Mesenchymal stem cell (in vitro differentiated cells and primary cell): Measurements from ENCODE around the gene DNAJB6.
A peak's percentile ranks its signal among the peaks of the same experiment; 100 is the strongest.

Source experiments
- DNase-seq: peaks from one replicate; pipeline ENCODE4 v3.0.0-alpha.2; 2013
- H2AFZ ChIP-seq: one replicate; pipeline ENCODE4 v1.6.1; 2013; ENCODE audit warnings: low read depth, mild to moderate bottlenecking, control low read depth, inconsistent platforms, low read length, moderate library complexity
- H2AK5ac ChIP-seq: 2 replicates; pipeline ENCODE4 v1.6.1; 2013; ENCODE audit warnings: low read length, moderate library complexity, mild to moderate bottlenecking, inconsistent platforms; ENCODE audit not compliant: severe bottlenecking
- H2BK120ac ChIP-seq: one replicate; pipeline ENCODE4 v1.6.1; 2013; ENCODE audit warnings: low read depth, mild to moderate bottlenecking, inconsistent platforms, low read length, moderate library complexity
- H2BK12ac ChIP-seq, 2 experiments: one replicate each; pipeline ENCODE4 v1.6.1; 2013; ENCODE audit warnings: inconsistent platforms in 2 of 2, low read length in 2 of 2, mild to moderate bottlenecking in 2 of 2, moderate library complexity in 2 of 2, control low read depth in 1 of 2
- H2BK15ac ChIP-seq: one replicate; pipeline ENCODE4 v1.6.1; 2013; ENCODE audit warnings: mild to moderate bottlenecking, low read depth, inconsistent platforms; ENCODE audit not compliant: poor library complexity, severe bottlenecking
- H2BK5ac ChIP-seq: 2 replicates; pipeline ENCODE4 v1.6.1; 2013; ENCODE audit warnings: low read depth, mild to moderate bottlenecking, low read length, control low read depth, inconsistent platforms; ENCODE audit not compliant: poor library complexity, severe bottlenecking
- H3K14ac ChIP-seq, 2 experiments: one replicate each; pipeline ENCODE4 v1.6.1; 2013; ENCODE audit warnings: inconsistent platforms in 2 of 2, low read length in 2 of 2, control low read depth in 1 of 2, mild to moderate bottlenecking in 1 of 2, moderate library complexity in 1 of 2
- H3K18ac ChIP-seq, 2 experiments: one replicate each; pipeline ENCODE4 v1.6.1; 2013; ENCODE audit warnings: inconsistent platforms in 2 of 2, low read length in 2 of 2, control low read depth in 1 of 2, low read depth in 1 of 2, mild to moderate bottlenecking in 1 of 2
- H3K23ac ChIP-seq, 2 experiments: one replicate each; pipeline ENCODE4 v1.6.1; 2013; ENCODE audit warnings: inconsistent platforms in 2 of 2, low read length in 2 of 2, mild to moderate bottlenecking in 2 of 2, moderate library complexity in 2 of 2, control low read depth in 1 of 2
- H3K27ac ChIP-seq: 2 replicates; pipeline ENCODE4 v1.5.1; 2013; ENCODE audit warnings: mild to moderate bottlenecking, moderate library complexity, low read length, control low read depth, inconsistent platforms; ENCODE audit not compliant: poor library complexity, severe bottlenecking
- H3K27me3 ChIP-seq, 2 experiments: 2 replicates each; pipeline versions ENCODE4 v1.6.1 to v1.7.0; 2013; ENCODE audit warnings: low read length in 2 of 2, mild to moderate bottlenecking in 2 of 2, moderate library complexity in 2 of 2, control low read depth in 1 of 2, inconsistent platforms in 1 of 2; ENCODE audit not compliant: control insufficient read depth in 1 of 2, insufficient read depth in 1 of 2
- H3K36me3 ChIP-seq, 2 experiments: 2 replicates each; pipeline versions ENCODE4 v1.6.1 to v1.7.0; 2013; ENCODE audit warnings: low read length in 2 of 2, control low read depth in 1 of 2, inconsistent platforms in 1 of 2, low read depth in 1 of 2, mild to moderate bottlenecking in 1 of 2; ENCODE audit not compliant: insufficient read depth in 2 of 2, control insufficient read depth in 1 of 2
- H3K4ac ChIP-seq, 2 experiments: one replicate each; pipeline ENCODE4 v1.6.1; 2013; ENCODE audit warnings: inconsistent platforms in 2 of 2, low read length in 2 of 2, mild to moderate bottlenecking in 2 of 2, moderate library complexity in 2 of 2, control low read depth in 1 of 2, low read depth in 1 of 2
- H3K4me1 ChIP-seq: 2 replicates; pipeline ENCODE4 v1.6.1; 2013; ENCODE audit warnings: low read depth, low read length, control low read depth; ENCODE audit not compliant: control insufficient read depth, insufficient read depth
- H3K4me2 ChIP-seq: 2 replicates; pipeline ENCODE4 v1.6.1; 2013; ENCODE audit warnings: low read length, mild to moderate bottlenecking, inconsistent platforms; ENCODE audit not compliant: poor library complexity, severe bottlenecking
- H3K4me3 ChIP-seq, 2 experiments: 2 replicates each; pipeline versions ENCODE4 v1.5.1 to v1.7.0; 2013; ENCODE audit warnings: low read length in 2 of 2, mild to moderate bottlenecking in 2 of 2, control low read depth in 1 of 2, low read depth in 1 of 2; ENCODE audit not compliant: insufficient read depth in 1 of 2
- H3K79me1 ChIP-seq: replicated peaks from 2 replicates; pipeline ENCODE4 v1.6.1; 2013; ENCODE audit warnings: mild to moderate bottlenecking, control low read depth, low read length, inconsistent platforms; ENCODE audit not compliant: poor library complexity, severe bottlenecking
- H3K9ac ChIP-seq: 2 replicates; pipeline ENCODE4 v1.7.0; 2013; ENCODE audit warnings: mild to moderate bottlenecking, low read length, moderate library complexity
- H3K9me3 ChIP-seq: 2 replicates; pipeline ENCODE4 v1.7.0; 2013; ENCODE audit warnings: mild to moderate bottlenecking, low read length; ENCODE audit not compliant: control insufficient read depth
- H4K8ac ChIP-seq: one replicate; pipeline ENCODE4 v1.6.1; 2013; ENCODE audit warnings: inconsistent platforms, mild to moderate bottlenecking, low read length, moderate library complexity
- H4K91ac ChIP-seq: one replicate; pipeline ENCODE4 v1.6.1; 2013; ENCODE audit warnings: mild to moderate bottlenecking, low read length, inconsistent platforms
- WGBS: methylation state at CpG from one replicate; pipeline ENCODE4 v1.1.7; 2013; ENCODE audit warnings: mixed read lengths; 5-methylcytosine and 5-hydroxymethylcytosine counted together

Gene DNAJB6

DNA sequence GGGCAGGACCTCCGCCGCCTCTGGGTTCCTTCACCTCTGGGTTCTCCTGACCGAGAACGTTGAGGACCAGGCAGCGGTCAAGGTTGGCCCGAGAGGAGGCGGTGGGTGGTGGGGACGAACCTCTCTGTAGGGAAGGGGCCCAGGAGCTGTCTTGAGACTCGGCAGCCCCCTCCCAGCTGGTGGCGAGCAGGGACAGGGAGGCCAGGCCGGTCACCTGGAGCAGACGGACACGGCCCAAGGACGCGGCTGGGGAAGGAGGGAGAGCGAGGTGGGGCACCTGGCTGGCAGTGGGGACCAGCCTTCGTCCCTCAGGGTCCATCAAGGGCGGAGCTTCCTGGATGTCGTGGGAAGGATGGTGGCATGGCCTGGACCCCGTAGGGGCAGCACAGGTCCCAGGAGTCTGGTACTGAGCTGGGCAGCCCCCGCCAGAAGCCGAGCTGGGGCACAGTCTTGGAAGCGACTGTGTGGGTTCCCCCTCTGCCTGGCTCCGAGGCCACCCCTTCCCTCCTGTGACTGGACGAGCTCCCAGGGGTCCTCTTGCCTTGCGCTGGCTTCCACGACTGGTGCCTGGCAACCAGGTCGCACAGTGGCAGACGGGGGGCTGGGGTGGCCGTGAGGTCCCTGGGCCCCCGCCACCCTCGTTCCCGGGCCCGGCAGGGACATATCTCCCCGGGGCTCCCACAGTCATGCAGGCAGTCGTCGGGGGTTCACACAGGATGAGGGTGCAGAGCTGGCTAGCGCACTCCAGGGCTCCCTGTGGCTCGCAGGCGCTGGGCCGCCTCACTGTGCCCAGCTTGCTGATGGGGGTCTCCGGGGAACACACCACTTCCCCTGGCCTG lies 89.9 kb downstream of the DNAJB6 start:
- DNase-seq = no peak
- Histone ChIP-seq H3K18ac (no peak overlapping the region), H4K91ac (no peak overlapping the region), H2AFZ (no peak overlapping the region), H2BK5ac (no peak overlapping the region), H3K4me3 (no peak overlapping the region), H2AK5ac (no peak overlapping the region), H3K9ac (no peak overlapping the region), H2BK15ac (peak overlapping the region; percentile 13), H3K27ac (no peak overlapping the region), H3K9me3 (no peaks in the 10 kb centered on the region), H2BK12ac (no peak overlapping the region), H3K4me1 (peaks cover 13% of the 10 kb centered on the region), H3K23ac (no peak overlapping the region), H3K4me2 (no peak overlapping the region), H3K14ac (peak overlapping the region in 1 of 2 experiments; percentile 63), H3K27me3 (peaks cover 0 to 6% of the 10 kb centered on the region in 2 experiments), H3K36me3 (peaks cover 0 to 29% of the 10 kb centered on the region in 2 experiments), H2BK120ac (no peak overlapping the region), H3K4ac (no peak overlapping the region), H4K8ac (no peak overlapping the region), H3K79me1 (peaks cover 3% of the 10 kb centered on the region)
- 92% methylated on average over 42 of the region's 42 CpGs for WGBS

DNA sequence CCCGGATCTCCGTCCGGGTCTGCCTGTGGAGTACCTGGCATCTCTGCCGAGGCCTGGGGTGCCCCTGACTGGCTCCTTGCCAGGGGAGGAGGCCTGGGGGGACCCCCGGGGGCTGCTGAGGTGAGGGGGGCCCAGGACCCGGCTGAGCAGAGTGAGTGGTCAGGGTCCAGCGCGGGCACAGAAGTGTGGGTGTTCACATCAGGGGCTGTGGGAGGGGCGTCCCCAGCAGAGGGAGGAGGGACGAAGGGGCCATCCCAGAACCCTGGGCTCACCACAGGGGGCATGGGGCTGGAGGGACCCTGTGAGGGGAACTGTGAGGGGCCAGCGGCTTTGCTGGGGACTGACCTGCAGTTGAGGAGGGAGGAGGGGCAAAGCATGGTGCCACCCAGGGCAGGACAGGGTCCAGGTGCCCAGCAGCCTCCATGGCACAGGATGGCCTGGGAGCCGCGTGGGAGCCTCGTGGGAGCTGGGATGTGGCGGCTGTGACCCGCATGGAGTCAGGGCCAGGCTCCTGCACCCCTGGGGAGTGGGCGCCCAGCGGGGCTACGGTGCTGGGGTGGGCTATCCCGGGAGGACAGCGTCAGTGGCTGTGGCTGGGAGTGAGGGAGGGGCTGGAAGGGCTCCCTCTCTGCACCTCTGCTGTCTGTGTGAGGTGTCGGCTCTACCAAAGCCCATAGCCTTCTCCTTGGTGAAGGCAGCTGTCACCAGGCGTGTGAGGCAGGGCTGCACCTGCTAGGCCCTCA lies 91.2 kb downstream of the DNAJB6 start:
- Histone ChIP-seq H3K18ac (no peak overlapping the region), H3K9me3 (no peaks in the 10 kb centered on the region), H2AK5ac (no peak overlapping the region), H3K9ac (no peak overlapping the region), H2BK15ac (no peak overlapping the region), H3K14ac (no peak overlapping the region), H3K79me1 (no peaks in the 10 kb centered on the region), H3K4me2 (no peak overlapping the region), H3K4me1 (peaks cover 14% of the 10 kb centered on the region), H3K23ac (no peak overlapping the region), H2BK5ac (no peak overlapping the region), H3K4ac (no peak overlapping the region), H3K4me3 (no peak overlapping the region), H2BK120ac (no peak overlapping the region), H3K27me3 (peaks cover 0 to 14% of the 10 kb centered on the region in 2 experiments), H4K91ac (no peak overlapping the region), H2AFZ (no peak overlapping the region), H3K36me3 (peaks cover 0 to 22% of the 10 kb centered on the region in 2 experiments), H4K8ac (no peak overlapping the region), H3K27ac (no peak overlapping the region), H2BK12ac (no peak overlapping the region)
- WGBS = 96% methylated on average over 23 of the region's 23 CpGs
- DNase-seq = no peak

DNA sequence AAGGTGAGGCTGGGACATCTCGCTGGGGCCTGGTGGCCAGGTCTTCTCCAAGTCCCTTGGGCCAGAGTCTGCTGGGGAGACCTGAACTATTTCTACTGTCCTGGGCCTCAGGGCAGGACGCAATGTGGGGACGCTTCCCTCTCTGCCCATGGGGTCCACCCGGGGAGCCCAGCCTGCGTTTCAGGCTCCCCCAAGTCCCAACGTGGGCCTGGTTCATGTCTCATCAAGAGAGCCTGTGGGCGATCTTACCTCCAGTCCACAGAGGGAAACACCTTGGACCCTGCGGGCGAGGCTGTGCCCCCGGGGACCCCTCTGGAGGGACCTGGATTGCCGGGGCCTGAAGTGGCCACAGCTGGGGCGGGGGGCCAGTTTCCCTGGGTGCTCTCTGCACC lies 91.7 kb downstream of the DNAJB6 start:
- no peak overlapping the region for H3K4ac ChIP-seq
- H4K91ac ChIP-seq = no peak overlapping the region
- no peak overlapping the region for H2AFZ ChIP-seq
- H3K36me3 ChIP-seq = peaks cover 0 to 22% of the 10 kb centered on the region in 2 experiments
- peaks cover 18% of the 10 kb centered on the region for H3K4me1 ChIP-seq
- H2BK120ac ChIP-seq = no peak overlapping the region
- no peak overlapping the region for H3K18ac ChIP-seq
- no peak overlapping the region for H3K14ac ChIP-seq
- no peaks in the 10 kb centered on the region for H3K79me1 ChIP-seq
- no peak for DNase-seq
- H3K27me3 ChIP-seq = peaks cover 0 to 14% of the 10 kb centered on the region in 2 experiments
- H3K4me3 ChIP-seq = no peak overlapping the region
- H3K4me2 ChIP-seq = no peak overlapping the region
- H2AK5ac ChIP-seq = no peak overlapping the region
- no peak overlapping the region for H2BK15ac ChIP-seq
- WGBS = 92% methylated on average over 12 of the region's 12 CpGs
- no peak overlapping the region for H3K23ac ChIP-seq
- H4K8ac ChIP-seq = no peak overlapping the region
- no peak overlapping the region for H3K9ac ChIP-seq
- H2BK5ac ChIP-seq = no peak overlapping the region
- H3K27ac ChIP-seq = no peak overlapping the region
- H3K9me3 ChIP-seq = no peaks in the 10 kb centered on the region
- H2BK12ac ChIP-seq = no peak overlapping the region

DNA sequence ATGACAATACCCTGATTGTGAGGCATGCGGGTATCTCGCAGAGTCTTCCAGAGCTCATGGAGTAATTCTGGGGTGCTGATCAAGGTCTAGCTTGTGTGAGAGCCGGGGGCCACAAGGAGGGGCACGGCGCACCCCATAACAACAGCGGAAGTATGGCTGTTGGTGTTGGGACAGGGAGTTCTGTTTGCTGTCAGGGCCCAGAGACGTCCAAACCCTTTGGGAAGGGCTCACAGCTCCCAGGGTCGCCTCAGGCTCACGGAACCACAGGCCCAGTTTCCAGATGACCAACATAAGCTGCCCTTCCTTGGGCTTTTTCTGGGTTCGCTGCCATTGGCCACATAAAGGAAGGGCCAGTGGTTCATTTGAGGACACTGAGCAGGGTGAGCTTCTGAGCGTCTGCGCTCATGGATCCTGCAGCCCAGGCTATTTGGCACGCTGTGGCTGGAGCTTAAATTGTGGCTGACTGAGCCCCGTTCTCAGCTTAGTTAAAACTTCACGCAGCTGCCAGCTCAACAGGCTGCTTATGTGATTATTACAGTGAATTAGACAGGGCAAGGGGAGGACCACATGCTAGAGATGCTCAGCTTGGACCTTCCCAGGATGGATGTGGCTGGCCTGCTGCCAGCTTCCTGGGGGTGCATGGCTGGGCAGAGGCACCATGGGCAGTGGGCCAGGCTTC lies 92.3 kb downstream of the DNAJB6 start:
- no peak overlapping the region for H2AFZ ChIP-seq
- no peak overlapping the region for H3K4ac ChIP-seq
- H3K14ac ChIP-seq = no peak overlapping the region
- H3K4me1 ChIP-seq = peaks cover 15% of the 10 kb centered on the region
- no peak overlapping the region for H2BK5ac ChIP-seq
- no peak overlapping the region for H4K8ac ChIP-seq
- H3K4me3 ChIP-seq = no peak overlapping the region
- 92% methylated on average over 15 of the region's 15 CpGs for WGBS
- no peak overlapping the region for H2BK15ac ChIP-seq
- H3K27me3 ChIP-seq = peaks cover 0 to 14% of the 10 kb centered on the region in 2 experiments
- H4K91ac ChIP-seq = no peak overlapping the region
- no peak overlapping the region for H3K4me2 ChIP-seq
- H3K79me1 ChIP-seq = no peaks in the 10 kb centered on the region
- peaks cover 0 to 20% of the 10 kb centered on the region in 2 experiments for H3K36me3 ChIP-seq
- H3K9ac ChIP-seq = no peak overlapping the region
- no peak overlapping the region for H3K23ac ChIP-seq
- H3K9me3 ChIP-seq = no peaks in the 10 kb centered on the region
- H2BK12ac ChIP-seq = no peak overlapping the region
- no peak overlapping the region for H2BK120ac ChIP-seq
- no peak overlapping the region for H2AK5ac ChIP-seq
- H3K27ac ChIP-seq = no peak overlapping the region
- no peak overlapping the region for H3K18ac ChIP-seq
- no peak for DNase-seq
